Activated T-cell treated with anti-CD3 and anti-CD28 coated beads, Interleukin-2, amount 50 U/mL, for 4 hours (primary cell): Measurements from ENCODE around the gene SPP2. TPM values are rescaled to one million over a fixed set of nuclear protein-coding genes. Genes with fewer than 3 reads are reported as not detected.
A peak's percentile ranks its signal among the peaks of the same experiment; 100 is the strongest.

Source experiments
- ATAC-seq, 2 donors: fragments of 200-7000 bp; cut with Tn5 transposase; one replicate each; pipeline ENCODE4 v1.10.0; 2021
- DNase-seq: peaks from one replicate; pipeline ENCODE4 v3.0.0-alpha.2; 2020
- H3K27me3 Mint-ChIP-seq: one replicate; pipeline ENCODE4 v1.8.0; 2021; ENCODE audit warnings: low read depth, mixed read lengths
- H3K36me3 Mint-ChIP-seq: one replicate; pipeline ENCODE4 v1.8.0; 2022; ENCODE audit warnings: mixed read lengths; ENCODE audit not compliant: insufficient read depth
- H3K4me1 Mint-ChIP-seq: one replicate; pipeline ENCODE4 v1.8.0; 2021; ENCODE audit warnings: low read depth, mixed read lengths
- H3K4me3 Mint-ChIP-seq: one replicate; pipeline ENCODE4 v1.8.0; 2021; ENCODE audit warnings: mild to moderate bottlenecking, moderate library complexity, mixed read lengths
- H3K9me3 Mint-ChIP-seq: one replicate; pipeline ENCODE4 v1.8.0; 2021; ENCODE audit warnings: mixed read lengths
- total RNA-seq, 3 donors: library from RNA; stranded (reverse); gene quantifications; one replicate each; pipeline ENCODE4 v1.2.1, GENCODE V29; 2021

Gene SPP2
- total RNA-seq, 3 donors from 2014 or later: not detected

GRCh38 chr2:234060236-234060635 is 9.7 kb downstream of the SPP2 start:
- DNase-seq (no peak), ATAC-seq (no peak)
- no peaks in the 10 kb centered on the region for H3K36me3 Mint-ChIP-seq
- H3K4me1 Mint-ChIP-seq: peaks cover 7% of the 10 kb centered on the region
- H3K27me3 Mint-ChIP-seq: peaks cover 2% of the 10 kb centered on the region
- no peaks in the 10 kb centered on the region for H3K9me3 Mint-ChIP-seq
- no peak overlapping the region for H3K4me3 Mint-ChIP-seq

GRCh38 chr2:234061624-234062257 is 11.2 kb downstream of the SPP2 start:
- ATAC-seq (no peak), DNase-seq (no peak)
- peaks cover 7% of the 10 kb centered on the region for H3K4me1 Mint-ChIP-seq
- H3K36me3 Mint-ChIP-seq: no peaks in the 10 kb centered on the region
- H3K9me3 Mint-ChIP-seq: no peaks in the 10 kb centered on the region
- H3K27me3 Mint-ChIP-seq: peaks cover 2% of the 10 kb centered on the region
- no peak overlapping the region for H3K4me3 Mint-ChIP-seq

GRCh38 chr2:234066587-234066986 is 16.1 kb downstream of the SPP2 start:
- H3K4me3 Mint-ChIP-seq: no peak overlapping the region
- peaks cover 5% of the 10 kb centered on the region for H3K9me3 Mint-ChIP-seq
- no peaks in the 10 kb centered on the region for H3K36me3 Mint-ChIP-seq
- DNase-seq: no peak
- no peak for ATAC-seq
- peaks cover 8% of the 10 kb centered on the region for H3K4me1 Mint-ChIP-seq
- H3K27me3 Mint-ChIP-seq: no peaks in the 10 kb centered on the region

- no peaks in the 10 kb centered on the region for H3K27me3 Mint-ChIP-seq
- H3K4me3 Mint-ChIP-seq: no peak overlapping the region
- H3K36me3 Mint-ChIP-seq: no peaks in the 10 kb centered on the region
- no peak for DNase-seq
- peak; percentile 62 to 73 for ATAC-seq
- peaks cover 9% of the 10 kb centered on the region for H3K4me1 Mint-ChIP-seq
- peaks cover 5% of the 10 kb centered on the region for H3K9me3 Mint-ChIP-seq
Observed at GRCh38 chr2:234071664-234072063, 21.2 kb downstream of the SPP2 start.

GRCh38 chr2:234072454-234072853 is 22.0 kb downstream of the SPP2 start:
- DNase-seq: no peak
- no peaks in the 10 kb centered on the region for H3K36me3 Mint-ChIP-seq
- ATAC-seq: no peak
- no peaks in the 10 kb centered on the region for H3K27me3 Mint-ChIP-seq
- peaks cover 15% of the 10 kb centered on the region for H3K4me1 Mint-ChIP-seq
- H3K9me3 Mint-ChIP-seq: peaks cover 5% of the 10 kb centered on the region
- no peak overlapping the region for H3K4me3 Mint-ChIP-seq

GRCh38 chr2:234074751-234075517 is 24.4 kb downstream of the SPP2 start:
- no peaks in the 10 kb centered on the region for H3K27me3 Mint-ChIP-seq
- ATAC-seq (no peak), DNase-seq (no peak)
- H3K4me3 Mint-ChIP-seq: no peak overlapping the region
- peaks cover 23% of the 10 kb centered on the region for H3K4me1 Mint-ChIP-seq
- H3K9me3 Mint-ChIP-seq: no peaks in the 10 kb centered on the region
- H3K36me3 Mint-ChIP-seq: no peaks in the 10 kb centered on the region

GRCh38 chr2:234075518-234075915 is 25.0 kb downstream of the SPP2 start:
- no peaks in the 10 kb centered on the region for H3K27me3 Mint-ChIP-seq
- H3K4me1 Mint-ChIP-seq: peaks cover 23% of the 10 kb centered on the region
- no peak for DNase-seq
- no peaks in the 10 kb centered on the region for H3K9me3 Mint-ChIP-seq
- H3K4me3 Mint-ChIP-seq: no peak overlapping the region
- no peaks in the 10 kb centered on the region for H3K36me3 Mint-ChIP-seq
- ATAC-seq: no peak

- DNase-seq (no peak), ATAC-seq (no peak)
- Mint-ChIP-seq H3K27me3 (no peaks in the 10 kb centered on the region), H3K9me3 (no peaks in the 10 kb centered on the region), H3K4me3 (no peak overlapping the region), H3K4me1 (peaks cover 23% of the 10 kb centered on the region), H3K36me3 (no peaks in the 10 kb centered on the region)
Observed at GRCh38 chr2:234075947-234076346, 25.4 kb downstream of the SPP2 start.

GRCh38 chr2:234076451-234076850 is 25.9 kb downstream of the SPP2 start:
- Mint-ChIP-seq H3K9me3 (no peaks in the 10 kb centered on the region), H3K36me3 (no peaks in the 10 kb centered on the region), H3K4me1 (peaks cover 23% of the 10 kb centered on the region), H3K4me3 (no peak overlapping the region), H3K27me3 (peaks cover 2% of the 10 kb centered on the region)
- ATAC-seq (no peak), DNase-seq (no peak)

GRCh38 chr2:234078129-234078528 is 27.6 kb downstream of the SPP2 start:
- Mint-ChIP-seq H3K27me3 (peaks cover 2% of the 10 kb centered on the region), H3K36me3 (no peaks in the 10 kb centered on the region), H3K4me1 (peaks cover 20% of the 10 kb centered on the region), H3K4me3 (no peak overlapping the region), H3K9me3 (no peaks in the 10 kb centered on the region)
- DNase-seq: no peak
- no peak for ATAC-seq

GRCh38 chr2:234081970-234082822 is 31.7 kb downstream of the SPP2 start:
- no peaks in the 10 kb centered on the region for H3K36me3 Mint-ChIP-seq
- H3K9me3 Mint-ChIP-seq: peaks cover 6% of the 10 kb centered on the region
- ATAC-seq: no peak
- no peak overlapping the region for H3K4me3 Mint-ChIP-seq
- H3K4me1 Mint-ChIP-seq: peaks cover 13% of the 10 kb centered on the region
- DNase-seq: no peak
- peaks cover 9% of the 10 kb centered on the region for H3K27me3 Mint-ChIP-seq

GRCh38 chr2:234083572-234084348 is 33.3 kb downstream of the SPP2 start:
- DNase-seq (no peak), ATAC-seq (no peak)
- peaks cover 9% of the 10 kb centered on the region for H3K27me3 Mint-ChIP-seq
- no peaks in the 10 kb centered on the region for H3K36me3 Mint-ChIP-seq
- H3K9me3 Mint-ChIP-seq: peaks cover 16% of the 10 kb centered on the region
- peaks cover 4% of the 10 kb centered on the region for H3K4me1 Mint-ChIP-seq
- no peak overlapping the region for H3K4me3 Mint-ChIP-seq

GRCh38 chr2:234091432-234091879 is 41.0 kb downstream of the SPP2 start:
- Mint-ChIP-seq H3K36me3 (no peaks in the 10 kb centered on the region), H3K4me1 (no peaks in the 10 kb centered on the region), H3K4me3 (no peak overlapping the region), H3K27me3 (peaks cover 3% of the 10 kb centered on the region), H3K9me3 (peaks cover 20% of the 10 kb centered on the region)
- DNase-seq: no peak
- no peak for ATAC-seq

GRCh38 chr2:234091883-234092282 is 41.4 kb downstream of the SPP2 start:
- peaks cover 17% of the 10 kb centered on the region for H3K9me3 Mint-ChIP-seq
- H3K36me3 Mint-ChIP-seq: no peaks in the 10 kb centered on the region
- DNase-seq: no peak
- no peak for ATAC-seq
- no peaks in the 10 kb centered on the region for H3K4me1 Mint-ChIP-seq
- no peak overlapping the region for H3K4me3 Mint-ChIP-seq
- H3K27me3 Mint-ChIP-seq: peaks cover 2% of the 10 kb centered on the region
